Lower leg skin (tissue), 4 donors: ENCODE data around the gene PCED1A. TPM values are rescaled to one million over a fixed set of nuclear protein-coding genes. Genes with fewer than 3 reads are reported as not detected.
"Not testable (repeated sequence)": the region's sequence is repeated elsewhere in the genome, so short reads cannot be mapped to it uniquely, and the experiment has no call there.

Experiments
- DNase-seq, 2 donors: peaks; one replicate each; pipeline ENCODE4 v3.0.0-alpha.2; 2019; ENCODE audit warnings: low spot score in 2 of 2
- H3K4me3 ChIP-seq: fragments of 200-600 bp; sonication (generic); 2 replicates; pipeline ENCODE4 v1.5.1; 2017; ENCODE audit warnings: mild to moderate bottlenecking, low read depth; ENCODE audit not compliant: poor library complexity, severe bottlenecking
- POLR2A ChIP-seq, 2 donors: fragments of 450-650 bp; IDR thresholded peaks; one replicate each; pipeline ENCODE4 v1.6.1; 2016 to 2017; ENCODE audit warnings: antibody characterized with exemption in 2 of 2, mild to moderate bottlenecking in 1 of 2, moderate library complexity in 1 of 2
- WGBS, 2 donors: methylation state at CpG; one replicate each; pipeline ENCODE4 v1.1.5; 2018; 5-methylcytosine and 5-hydroxymethylcytosine counted together
- intact Hi-C: fragments of 100-400 bp; cut with DNase I; formaldehyde crosslinking; loops from one replicate; pipeline ENCODE4 v1.15.0; 2023; ENCODE audit warnings: low total_unique reads
- total RNA-seq, 4 donors: library from RNA; depleted of rRNA; stranded (reverse); fragments of >200 nt; gene quantifications; one replicate each; pipeline ENCODE4 v1.1.0, GENCODE V29; 2016
- TF ChIP-seq, protein P1 (sequence below), 3 donors: fragments of 450-650 bp; IDR thresholded peaks; one replicate each; pipeline ENCODE4 v1.5.1; 2016; ENCODE audit warnings: antibody characterized with exemption in 3 of 3, mild to moderate bottlenecking in 3 of 3, moderate library complexity in 2 of 3

Gene PCED1A
- total RNA-seq, 4 donors from 2014 or later: 10.6 to 16.6 (median 13.1) TPM

- no peak overlapping the region for H3K4me3 ChIP-seq
- 80 to 85% methylated on average over 1 of the region's 1 CpG for WGBS, 2 donors
- no peak for DNase-seq
- intact Hi-C loops: no loop called here
- no peak for TF ChIP-seq POLR2A (IDR thresholded peaks at IDR 0.05)
- TF ChIP-seq, protein P1, sequence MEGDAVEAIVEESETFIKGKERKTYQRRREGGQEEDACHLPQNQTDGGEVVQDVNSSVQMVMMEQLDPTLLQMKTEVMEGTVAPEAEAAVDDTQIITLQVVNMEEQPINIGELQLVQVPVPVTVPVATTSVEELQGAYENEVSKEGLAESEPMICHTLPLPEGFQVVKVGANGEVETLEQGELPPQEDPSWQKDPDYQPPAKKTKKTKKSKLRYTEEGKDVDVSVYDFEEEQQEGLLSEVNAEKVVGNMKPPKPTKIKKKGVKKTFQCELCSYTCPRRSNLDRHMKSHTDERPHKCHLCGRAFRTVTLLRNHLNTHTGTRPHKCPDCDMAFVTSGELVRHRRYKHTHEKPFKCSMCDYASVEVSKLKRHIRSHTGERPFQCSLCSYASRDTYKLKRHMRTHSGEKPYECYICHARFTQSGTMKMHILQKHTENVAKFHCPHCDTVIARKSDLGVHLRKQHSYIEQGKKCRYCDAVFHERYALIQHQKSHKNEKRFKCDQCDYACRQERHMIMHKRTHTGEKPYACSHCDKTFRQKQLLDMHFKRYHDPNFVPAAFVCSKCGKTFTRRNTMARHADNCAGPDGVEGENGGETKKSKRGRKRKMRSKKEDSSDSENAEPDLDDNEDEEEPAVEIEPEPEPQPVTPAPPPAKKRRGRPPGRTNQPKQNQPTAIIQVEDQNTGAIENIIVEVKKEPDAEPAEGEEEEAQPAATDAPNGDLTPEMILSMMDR (IDR thresholded peaks at IDR 0.05): no peak
These were observed 6.7 kb downstream of the PCED1A start for GRCh38 chr20:2833761-2834160.

DNA sequence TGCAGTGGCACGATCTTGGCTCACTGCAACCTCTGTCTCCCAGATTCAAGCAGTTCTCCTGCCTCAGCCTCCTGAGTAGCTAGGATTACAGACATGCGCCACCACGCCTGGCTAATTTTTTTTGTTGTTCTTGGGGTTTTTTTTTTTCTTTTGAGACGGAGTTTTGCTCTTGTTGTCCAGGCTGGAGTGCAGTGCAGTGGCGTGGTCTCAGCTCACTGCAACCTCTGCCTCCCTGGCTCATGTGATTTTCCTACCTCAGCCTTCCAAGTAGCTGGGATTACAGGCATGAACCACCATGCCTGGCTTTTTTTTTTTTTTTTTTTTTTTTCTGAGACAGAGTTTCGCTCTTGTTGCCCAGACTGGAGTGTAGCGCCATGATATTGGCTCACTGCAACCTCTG is 9.2 kb downstream of the PCED1A start:
- peak in 1 of 2 donors; percentile 56 for DNase-seq
- 78 to 82% methylated on average over 7 of the region's 7 CpGs for WGBS, 2 donors
- intact Hi-C loops, H3K4me3 ChIP-seq: not testable (repeated sequence)

GRCh38 chr20:2829376-2829775 is 11.1 kb downstream of the PCED1A start:
- 66 to 73% methylated on average over 6 of the region's 6 CpGs for WGBS, 2 donors
- peak in 1 of 2 donors; percentile 60 for DNase-seq
- no peak overlapping the region for H3K4me3 ChIP-seq
- no peak for TF ChIP-seq POLR2A (IDR thresholded peaks at IDR 0.05)
- TF ChIP-seq, protein P1 (IDR thresholded peaks at IDR 0.05): no peak
- intact Hi-C loops: no loop called here

DNA sequence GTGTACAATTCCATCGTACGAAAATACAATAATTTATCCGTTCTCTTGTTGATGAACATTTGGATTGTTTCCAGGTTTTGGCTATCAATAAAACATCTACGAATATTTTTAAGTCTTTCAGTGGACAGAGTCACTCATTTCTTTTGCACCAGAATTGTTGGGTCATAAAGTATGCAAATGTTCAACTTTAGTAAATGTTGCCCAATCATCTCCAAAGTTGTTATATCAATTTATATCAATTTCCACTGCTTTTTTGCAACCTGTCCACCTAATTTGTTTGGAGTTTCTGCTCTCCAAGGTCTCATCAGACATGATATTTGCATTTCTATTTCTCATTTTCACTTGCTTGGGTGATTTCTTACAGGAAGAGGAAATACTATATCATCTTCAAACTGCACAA is 13.8 kb downstream of the PCED1A start:
- no peak overlapping the region for H3K4me3 ChIP-seq
- intact Hi-C loops: no loop called here
- TF ChIP-seq POLR2A (IDR thresholded peaks at IDR 0.05): no peak
- TF ChIP-seq, protein P1 (IDR thresholded peaks at IDR 0.05): no peak
- 83 to 85% methylated on average over 4 of the region's 4 CpGs for WGBS, 2 donors
- no peak for DNase-seq

DNA sequence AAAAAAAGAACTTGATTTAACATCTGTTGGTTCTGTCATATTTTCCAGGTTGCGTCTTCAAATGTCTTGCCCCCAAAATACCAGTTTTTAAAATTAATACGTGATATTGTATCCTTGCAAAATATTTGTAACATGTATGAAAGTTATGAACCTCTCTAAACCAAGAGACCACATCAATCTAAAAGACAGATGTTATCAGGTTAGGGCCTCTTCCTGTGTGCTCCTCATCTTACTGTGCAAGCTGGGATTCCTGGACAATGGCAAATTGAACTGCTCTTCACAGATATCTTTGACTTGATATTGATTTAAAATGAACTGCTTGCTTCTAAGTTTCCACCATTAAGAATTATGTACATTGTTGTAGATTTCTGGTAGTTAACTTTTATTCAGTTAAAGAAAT is 14.7 kb downstream of the PCED1A start:
- intact Hi-C loops: no loop called here
- TF ChIP-seq, protein P1 (IDR thresholded peaks at IDR 0.05): no peak
- no peak for TF ChIP-seq POLR2A (IDR thresholded peaks at IDR 0.05)
- WGBS, 2 donors: 90 to 92% methylated on average over 2 of the region's 2 CpGs
- DNase-seq: no peak
- H3K4me3 ChIP-seq: no peak overlapping the region

DNA sequence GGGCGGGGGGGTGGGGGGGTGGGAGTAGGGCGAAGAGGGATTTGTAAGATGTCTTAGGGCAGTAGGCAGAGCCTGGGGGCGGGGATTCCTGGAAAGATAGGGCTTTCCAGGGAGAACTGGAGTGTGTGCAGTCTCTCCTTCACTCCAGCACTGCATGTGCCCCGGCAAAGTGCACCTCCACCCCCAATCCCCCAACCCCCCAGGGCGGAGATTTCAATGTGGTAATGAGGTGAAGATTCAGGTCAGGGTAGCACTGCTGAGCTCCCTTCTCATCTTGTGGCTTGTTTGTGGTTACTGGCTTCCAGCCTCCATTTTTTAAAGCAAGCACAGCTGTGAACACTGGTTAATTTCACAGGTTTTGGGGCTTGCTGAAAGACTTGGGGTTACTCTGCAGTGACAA is 18.4 kb downstream of the PCED1A start:
- intact Hi-C loops: no loop called here
- TF ChIP-seq, protein P1 (IDR thresholded peaks at IDR 0.05): no peak
- no peak for TF ChIP-seq POLR2A (IDR thresholded peaks at IDR 0.05)
- DNase-seq: no peak
- 17 to 32% methylated on average over 5 of the region's 5 CpGs for WGBS, 2 donors
- no peak overlapping the region for H3K4me3 ChIP-seq
